Measurements from ENCODE around the gene MRPL14. TPM values are rescaled to one million over a fixed set of nuclear protein-coding genes. Genes with fewer than 3 reads are reported as not detected.

MRPL14 gene
- total and polyA plus RNA-seq, 9 of the 15 experiments (the other 6 are each of a cell fraction or from before 2014, with no cell fraction given): 126 to 424 (median 165) TPM

DNA sequence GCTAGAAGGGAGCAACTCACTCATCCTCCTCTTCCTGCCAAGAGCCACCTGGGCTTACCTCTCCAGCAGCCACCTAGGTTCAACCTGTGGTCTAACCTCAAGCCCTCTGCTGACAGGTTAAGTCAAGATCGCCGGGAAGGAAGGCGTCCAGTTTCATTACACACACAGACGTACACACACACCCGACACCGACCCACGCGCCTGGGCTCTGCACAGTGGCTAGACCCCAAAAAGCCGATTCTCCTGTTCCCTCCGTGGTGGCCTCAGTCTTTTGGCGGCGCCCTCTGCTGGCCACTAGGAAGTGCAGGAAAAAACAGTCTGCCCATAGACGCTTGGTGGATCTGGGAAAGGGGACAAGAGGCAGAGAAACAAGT, 52.8 kb downstream of the MRPL14 start (continued):
- TF ChIP-seq FUS (optimal IDR thresholded peaks at IDR 0.05; ENCODE audit: low read depth, low read length): no peak
- no peak for TF ChIP-seq HLTF (IDR thresholded peaks at IDR 0.05)
- TF ChIP-seq, protein P1, sequence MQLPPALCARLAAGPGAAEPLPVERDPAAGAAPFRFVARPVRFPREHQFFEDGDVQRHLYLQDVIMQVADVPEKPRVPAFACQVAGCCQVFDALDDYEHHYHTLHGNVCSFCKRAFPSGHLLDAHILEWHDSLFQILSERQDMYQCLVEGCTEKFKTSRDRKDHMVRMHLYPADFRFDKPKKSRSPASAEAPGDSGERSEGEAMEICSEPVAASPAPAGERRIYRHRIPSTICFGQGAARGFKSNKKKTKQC (CRISPR knock-in tag; IDR thresholded peaks at IDR 0.05): no peak
- 0 out of 2 replicates have a peak, but pooled peaks have one; percentile 21 for TF ChIP-seq KLF13 (tag; IDR thresholded peaks at IDR 0.05; ENCODE audit: borderline replicate concordance, low read depth)
- no peak for TF ChIP-seq MAFK (IDR thresholded peaks at IDR 0.05; ENCODE audit: low read length)
- TF ChIP-seq, protein P2, sequence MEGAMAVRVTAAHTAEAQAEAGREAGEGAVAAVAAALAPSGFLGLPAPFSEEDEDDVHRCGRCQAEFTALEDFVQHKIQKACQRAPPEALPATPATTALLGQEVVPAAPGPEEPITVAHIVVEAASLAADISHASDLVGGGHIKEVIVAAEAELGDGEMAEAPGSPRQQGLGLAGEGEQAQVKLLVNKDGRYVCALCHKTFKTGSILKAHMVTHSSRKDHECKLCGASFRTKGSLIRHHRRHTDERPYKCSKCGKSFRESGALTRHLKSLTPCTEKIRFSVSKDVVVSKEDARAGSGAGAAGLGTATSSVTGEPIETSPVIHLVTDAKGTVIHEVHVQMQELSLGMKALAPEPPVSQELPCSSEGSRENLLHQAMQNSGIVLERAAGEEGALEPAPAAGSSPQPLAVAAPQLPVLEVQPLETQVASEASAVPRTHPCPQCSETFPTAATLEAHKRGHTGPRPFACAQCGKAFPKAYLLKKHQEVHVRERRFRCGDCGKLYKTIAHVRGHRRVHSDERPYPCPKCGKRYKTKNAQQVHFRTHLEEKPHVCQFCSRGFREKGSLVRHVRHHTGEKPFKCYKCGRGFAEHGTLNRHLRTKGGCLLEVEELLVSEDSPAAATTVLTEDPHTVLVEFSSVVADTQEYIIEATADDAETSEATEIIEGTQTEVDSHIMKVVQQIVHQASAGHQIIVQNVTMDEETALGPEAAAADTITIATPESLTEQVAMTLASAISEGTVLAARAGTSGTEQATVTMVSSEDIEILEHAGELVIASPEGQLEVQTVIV (CRISPR knock-in tag; IDR thresholded peaks at IDR 0.05; ENCODE audit: borderline replicate concordance): no peak
- 0 out of 2 replicates have a peak, but pooled peaks have one; percentile 51 for TF ChIP-seq ZNF263 (CRISPR knock-in tag; IDR thresholded peaks at IDR 0.05; ENCODE audit: borderline replicate concordance)
- TF ChIP-seq, protein P3, sequence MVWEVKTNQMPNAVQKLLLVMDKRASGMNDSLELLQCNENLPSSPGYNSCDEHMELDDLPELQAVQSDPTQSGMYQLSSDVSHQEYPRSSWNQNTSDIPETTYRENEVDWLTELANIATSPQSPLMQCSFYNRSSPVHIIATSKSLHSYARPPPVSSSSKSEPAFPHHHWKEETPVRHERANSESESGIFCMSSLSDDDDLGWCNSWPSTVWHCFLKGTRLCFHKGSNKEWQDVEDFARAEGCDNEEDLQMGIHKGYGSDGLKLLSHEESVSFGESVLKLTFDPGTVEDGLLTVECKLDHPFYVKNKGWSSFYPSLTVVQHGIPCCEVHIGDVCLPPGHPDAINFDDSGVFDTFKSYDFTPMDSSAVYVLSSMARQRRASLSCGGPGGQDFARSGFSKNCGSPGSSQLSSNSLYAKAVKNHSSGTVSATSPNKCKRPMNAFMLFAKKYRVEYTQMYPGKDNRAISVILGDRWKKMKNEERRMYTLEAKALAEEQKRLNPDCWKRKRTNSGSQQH (CRISPR knock-in tag; IDR thresholded peaks at IDR 0.05): no peak
- TF ChIP-seq, protein P4, sequence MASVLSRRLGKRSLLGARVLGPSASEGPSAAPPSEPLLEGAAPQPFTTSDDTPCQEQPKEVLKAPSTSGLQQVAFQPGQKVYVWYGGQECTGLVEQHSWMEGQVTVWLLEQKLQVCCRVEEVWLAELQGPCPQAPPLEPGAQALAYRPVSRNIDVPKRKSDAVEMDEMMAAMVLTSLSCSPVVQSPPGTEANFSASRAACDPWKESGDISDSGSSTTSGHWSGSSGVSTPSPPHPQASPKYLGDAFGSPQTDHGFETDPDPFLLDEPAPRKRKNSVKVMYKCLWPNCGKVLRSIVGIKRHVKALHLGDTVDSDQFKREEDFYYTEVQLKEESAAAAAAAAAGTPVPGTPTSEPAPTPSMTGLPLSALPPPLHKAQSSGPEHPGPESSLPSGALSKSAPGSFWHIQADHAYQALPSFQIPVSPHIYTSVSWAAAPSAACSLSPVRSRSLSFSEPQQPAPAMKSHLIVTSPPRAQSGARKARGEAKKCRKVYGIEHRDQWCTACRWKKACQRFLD (CRISPR knock-in tag; IDR thresholded peaks at IDR 0.05): peak; percentile 86
- TF ChIP-seq NFXL1 (CRISPR knock-in tag; IDR thresholded peaks at IDR 0.05): no peak
- TF ChIP-seq OTX1 (CRISPR knock-in tag; IDR thresholded peaks at IDR 0.05): peak; percentile 61; the same call in 1 of the 2 replicates
- no peak for TF ChIP-seq TSC22D4 (tag; IDR thresholded peaks at IDR 0.05)
- no peak for TF ChIP-seq IFI16 (CRISPR knock-in tag; IDR thresholded peaks at IDR 0.05)
- TF ChIP-seq, protein P5, sequence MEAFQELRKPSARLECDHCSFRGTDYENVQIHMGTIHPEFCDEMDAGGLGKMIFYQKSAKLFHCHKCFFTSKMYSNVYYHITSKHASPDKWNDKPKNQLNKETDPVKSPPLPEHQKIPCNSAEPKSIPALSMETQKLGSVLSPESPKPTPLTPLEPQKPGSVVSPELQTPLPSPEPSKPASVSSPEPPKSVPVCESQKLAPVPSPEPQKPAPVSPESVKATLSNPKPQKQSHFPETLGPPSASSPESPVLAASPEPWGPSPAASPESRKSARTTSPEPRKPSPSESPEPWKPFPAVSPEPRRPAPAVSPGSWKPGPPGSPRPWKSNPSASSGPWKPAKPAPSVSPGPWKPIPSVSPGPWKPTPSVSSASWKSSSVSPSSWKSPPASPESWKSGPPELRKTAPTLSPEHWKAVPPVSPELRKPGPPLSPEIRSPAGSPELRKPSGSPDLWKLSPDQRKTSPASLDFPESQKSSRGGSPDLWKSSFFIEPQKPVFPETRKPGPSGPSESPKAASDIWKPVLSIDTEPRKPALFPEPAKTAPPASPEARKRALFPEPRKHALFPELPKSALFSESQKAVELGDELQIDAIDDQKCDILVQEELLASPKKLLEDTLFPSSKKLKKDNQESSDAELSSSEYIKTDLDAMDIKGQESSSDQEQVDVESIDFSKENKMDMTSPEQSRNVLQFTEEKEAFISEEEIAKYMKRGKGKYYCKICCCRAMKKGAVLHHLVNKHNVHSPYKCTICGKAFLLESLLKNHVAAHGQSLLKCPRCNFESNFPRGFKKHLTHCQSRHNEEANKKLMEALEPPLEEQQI (IDR thresholded peaks at IDR 0.05): no peak
- no peak for TF ChIP-seq MCM2 (IDR thresholded peaks at IDR 0.05; ENCODE audit: low read depth)
- peak; percentile 45 for TF ChIP-seq NR2C1 (IDR thresholded peaks at IDR 0.05)
- 0 out of 2 replicates have a peak, but pooled peaks have one; percentile 11 for TF ChIP-seq NR2C1 (tag; IDR thresholded peaks at IDR 0.05)
- TF ChIP-seq CHD2 (IDR thresholded peaks at IDR 0.05; ENCODE audit: low read depth, low read length): no peak

Measured in K562 (cell line).